GM23338 (cell line): ENCODE data around the gene CDC45. TPM values are rescaled to one million over a fixed set of nuclear protein-coding genes. Genes with fewer than 3 reads are reported as not detected.
A peak's percentile ranks its signal among the peaks of the same experiment; 100 is the strongest.

Experiments used
- ATAC-seq: fragments of 200-7000 bp; cut with Tn5 transposase; 3 replicates; pipeline ENCODE4 v1.9.1; 2020
- DNase-seq: peaks from one replicate; pipeline ENCODE4 v3.0.0-alpha.2; 2015; ENCODE audit warnings: low spot score
- H2AFZ ChIP-seq: fragments of 200-600 bp; sonication (generic); 2 replicates; pipeline ENCODE4 v1.8.0; 2016; ENCODE audit warnings: antibody characterized with exemption, mild to moderate bottlenecking, moderate library complexity
- H3F3A ChIP-seq: fragments of 200-600 bp; sonication (generic); replicated peaks from 2 replicates; pipeline ENCODE4 v1.8.0; 2017; ENCODE audit warnings: antibody characterized with exemption, mixed run types, low read depth
- H3K27ac ChIP-seq: fragments of 200-600 bp; sonication (generic); 2 replicates; pipeline ENCODE4 v1.6.1; 2016; ENCODE audit warnings: low read depth
- H3K27me3 ChIP-seq: fragments of 200-600 bp; sonication (generic); 2 replicates; pipeline ENCODE4 v1.8.0; 2016; ENCODE audit warnings: mild to moderate bottlenecking, mixed run types, moderate library complexity; ENCODE audit not compliant: insufficient read depth
- H3K36me3 ChIP-seq: fragments of 200-600 bp; sonication (generic); 2 replicates; pipeline ENCODE4 v1.8.0; 2016; ENCODE audit warnings: mild to moderate bottlenecking; ENCODE audit not compliant: insufficient read depth
- H3K4me1 ChIP-seq: fragments of 200-600 bp; sonication (generic); 2 replicates; pipeline ENCODE4 v1.8.0; 2016; ENCODE audit warnings: mild to moderate bottlenecking, moderate library complexity; ENCODE audit not compliant: insufficient read depth
- H3K4me2 ChIP-seq: fragments of 200-600 bp; sonication (generic); 2 replicates; pipeline ENCODE4 v1.7.1; 2017; ENCODE audit warnings: mixed run types
- H3K4me3 ChIP-seq: fragments of 200-600 bp; sonication (generic); 2 replicates; pipeline ENCODE4 v1.6.1; 2016; ENCODE audit warnings: mixed run types
- H3K79me2 ChIP-seq: fragments of 200-600 bp; sonication (generic); replicated peaks from 2 replicates; pipeline ENCODE4 v1.8.0; 2017; ENCODE audit warnings: mild to moderate bottlenecking; ENCODE audit not compliant: insufficient read depth
- H3K9me2 ChIP-seq: fragments of 200-600 bp; sonication (generic); 2 replicates; pipeline ENCODE4 v1.8.0; 2017; ENCODE audit not compliant: insufficient read depth
- H4K20me1 ChIP-seq: fragments of 200-600 bp; sonication (generic); replicated peaks from 2 replicates; pipeline ENCODE4 v1.8.0; 2017; ENCODE audit warnings: mild to moderate bottlenecking; ENCODE audit not compliant: insufficient read depth
- H3K27ac Mint-ChIP-seq: 2 replicates; pipeline ENCODE4 v1.8.0; 2020; ENCODE audit warnings: inconsistent platforms, mild to moderate bottlenecking, moderate library complexity, mixed read lengths
- H3K27me3 Mint-ChIP-seq: 3 replicates; pipeline ENCODE4 v1.8.0; 2022; ENCODE audit warnings: low read depth, mild to moderate bottlenecking, moderate library complexity, mixed read lengths, inconsistent platforms; ENCODE audit not compliant: insufficient read depth, poor library complexity
- H3K36me3 Mint-ChIP-seq: 3 replicates; pipeline ENCODE4 v1.8.0; 2021; ENCODE audit warnings: low read depth, mild to moderate bottlenecking, inconsistent platforms, moderate library complexity, mixed read lengths
- H3K4me1 Mint-ChIP-seq: 3 replicates; pipeline ENCODE4 v1.8.0; 2020; ENCODE audit warnings: mild to moderate bottlenecking, inconsistent platforms, mixed read lengths
- H3K4me3 Mint-ChIP-seq: 3 replicates; pipeline ENCODE4 v1.8.0; 2021; ENCODE audit warnings: moderate library complexity, mild to moderate bottlenecking, inconsistent platforms, mixed read lengths
- H3K9me3 Mint-ChIP-seq: 3 replicates; pipeline ENCODE4 v1.8.0; 2020; ENCODE audit warnings: moderate library complexity, mild to moderate bottlenecking, inconsistent platforms, mixed read lengths
- CREB1 ChIP-seq: fragments of 250-450 bp; sonication (Bioruptor Pico); IDR thresholded peaks from 2 replicates; pipeline ENCODE4 v1.5.0; 2020; ENCODE audit warnings: low read depth, mild to moderate bottlenecking, moderate library complexity
- EZH2 ChIP-seq: fragments of 200-600 bp; sonication (generic); IDR thresholded peaks from one replicate; pipeline ENCODE4 v1.8.0; 2017; ENCODE audit warnings: antibody characterized with exemption, mild to moderate bottlenecking, low read depth; ENCODE audit not compliant: unreplicated experiment
- EZH2phosphoT487 ChIP-seq: fragments of 200-600 bp; sonication (generic); IDR thresholded peaks from one replicate; pipeline ENCODE4 v1.8.1; 2018; ENCODE audit warnings: antibody characterized with exemption; ENCODE audit not compliant: unreplicated experiment
- JUNB ChIP-seq: IDR thresholded peaks from one replicate; pipeline ENCODE4 v1.6.1; 2016; ENCODE audit warnings: antibody characterized with exemption; ENCODE audit not compliant: unreplicated experiment
- NANOG ChIP-seq: IDR thresholded peaks from 2 replicates; pipeline ENCODE4 v1.6.1; 2016; ENCODE audit warnings: antibody characterized with exemption, borderline replicate concordance
- POLR2AphosphoS5 ChIP-seq: IDR thresholded peaks from 2 replicates; pipeline ENCODE4 v1.6.1; 2016; ENCODE audit warnings: antibody characterized with exemption, low read depth
- STAT1 ChIP-seq: IDR thresholded peaks from one replicate; pipeline ENCODE4 v1.6.1; 2016; ENCODE audit warnings: antibody characterized with exemption; ENCODE audit not compliant: unreplicated experiment
- ZNF114 ChIP-seq: fragments of 250-450 bp; sonication (Bioruptor Pico); IDR thresholded peaks from 2 replicates; pipeline ENCODE4 v1.5.0; 2020; ENCODE audit warnings: mild to moderate bottlenecking, moderate library complexity
- ZNF331 ChIP-seq: fragments of 250-450 bp; sonication (Bioruptor Pico); IDR thresholded peaks from 2 replicates; pipeline ENCODE4 v1.5.0; 2020; ENCODE audit warnings: low read depth, mild to moderate bottlenecking, moderate library complexity
- polyA plus RNA-seq: library from polyadenylated mRNA; unstranded; fragments of >200 nt; fragmentation: Nextera tagmentation; extraction: Ambion mirVana; gene quantifications from 2 replicates; pipeline ENCODE4 v1.2.1, GENCODE V29; 2016
- total RNA-seq: library from RNA; depleted of rRNA; stranded (reverse); fragments of >200 nt; shearing (Covaris generic); gene quantifications from 2 replicates; pipeline ENCODE4 v1.2.3, GENCODE V29; 2014
- TF ChIP-seq, protein P1 (sequence below): fragments of 250-450 bp; sonication (Bioruptor Pico); IDR thresholded peaks from 2 replicates; pipeline ENCODE4 v1.5.0; 2020; ENCODE audit warnings: mild to moderate bottlenecking, moderate library complexity
- TF ChIP-seq, protein P2 (sequence below): IDR thresholded peaks from 2 replicates; pipeline ENCODE4 v1.6.1; 2016; ENCODE audit warnings: antibody characterized with exemption
- TF ChIP-seq, protein P3 (sequence below), 2 experiments: fragments of 200-600 bp in 1 of 2; sonication (generic) in 1 of 2; conservative IDR thresholded peaks; 2 replicates each; pipeline versions ENCODE4 v1.5.1 to v1.6.1; 2016 to 2017; ENCODE audit warnings: antibody characterized with exemption in 2 of 2, low read depth in 2 of 2, mild to moderate bottlenecking in 2 of 2, moderate library complexity in 1 of 2
- TF ChIP-seq, protein P4 (sequence below): IDR thresholded peaks from one replicate; pipeline ENCODE4 v1.6.1; 2018; ENCODE audit warnings: antibody characterized with exemption; ENCODE audit not compliant: unreplicated experiment

The CDC45 gene
- total and polyA plus RNA-seq, 2 experiments from 2014 or later, result 29.0 to 30.3 TPM

DNA sequence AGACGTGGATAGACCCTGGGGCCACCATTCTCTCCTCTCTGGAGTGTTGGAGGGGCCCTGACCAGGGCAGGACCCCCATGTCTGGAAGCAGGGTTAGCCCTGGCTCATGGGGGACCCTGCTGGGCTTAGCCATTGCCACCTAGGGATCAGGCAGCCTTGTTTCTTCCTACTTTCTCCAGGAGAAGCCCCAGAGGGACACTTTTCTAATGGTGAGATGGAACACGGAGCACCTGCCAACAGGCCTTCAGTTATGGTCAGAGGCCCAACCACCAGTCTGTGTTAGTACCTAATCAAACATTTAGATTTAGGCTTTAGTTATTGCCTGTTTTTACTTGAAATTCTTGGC is 30.3 kb upstream of the CDC45 start:
- no peak overlapping the region for H3K4me2 ChIP-seq
- Mint-ChIP-seq H3K9me3 (no peaks in the 10 kb centered on the region; the same call in 2 of the 3 replicates), H3K4me1 (peaks cover 17% of the 10 kb centered on the region), H3K36me3 (peaks cover 62% of the 10 kb centered on the region), H3K27ac (no peak overlapping the region), H3K27me3 (peaks cover 10% of the 10 kb centered on the region), H3K4me3 (peak overlapping the region; percentile 29; the same call in 1 of the 3 replicates)
- peaks cover 12% of the 10 kb centered on the region; the same call in 1 of the 2 replicates for H3K4me1 ChIP-seq
- peaks cover 11% of the 10 kb centered on the region; the same call in 1 of the 2 replicates for H3F3A ChIP-seq
- no peak overlapping the region for H3K4me3 ChIP-seq
- H2AFZ ChIP-seq, result no peak overlapping the region
- H4K20me1 ChIP-seq, result peaks cover 35% of the 10 kb centered on the region
- ATAC-seq (no peak), DNase-seq (no peak)
- peaks cover 8% of the 10 kb centered on the region for H3K27me3 ChIP-seq
- H3K36me3 ChIP-seq, result peaks cover 12% of the 10 kb centered on the region
- H3K9me2 ChIP-seq, result no peaks in the 10 kb centered on the region
- H3K27ac ChIP-seq, result no peak overlapping the region; the same call in 1 of the 2 replicates
- TF ChIP-seq NANOG (no peak), ZNF331 (no peak), JUNB (no peak), ZNF114 (no peak), POLR2AphosphoS5 (no peak), CREB1 (CRISPR knock-in tag) (no peak), EZH2phosphoT487 (no peak), EZH2 (no peak), STAT1 (no peak)
- TF ChIP-seq, protein P1, sequence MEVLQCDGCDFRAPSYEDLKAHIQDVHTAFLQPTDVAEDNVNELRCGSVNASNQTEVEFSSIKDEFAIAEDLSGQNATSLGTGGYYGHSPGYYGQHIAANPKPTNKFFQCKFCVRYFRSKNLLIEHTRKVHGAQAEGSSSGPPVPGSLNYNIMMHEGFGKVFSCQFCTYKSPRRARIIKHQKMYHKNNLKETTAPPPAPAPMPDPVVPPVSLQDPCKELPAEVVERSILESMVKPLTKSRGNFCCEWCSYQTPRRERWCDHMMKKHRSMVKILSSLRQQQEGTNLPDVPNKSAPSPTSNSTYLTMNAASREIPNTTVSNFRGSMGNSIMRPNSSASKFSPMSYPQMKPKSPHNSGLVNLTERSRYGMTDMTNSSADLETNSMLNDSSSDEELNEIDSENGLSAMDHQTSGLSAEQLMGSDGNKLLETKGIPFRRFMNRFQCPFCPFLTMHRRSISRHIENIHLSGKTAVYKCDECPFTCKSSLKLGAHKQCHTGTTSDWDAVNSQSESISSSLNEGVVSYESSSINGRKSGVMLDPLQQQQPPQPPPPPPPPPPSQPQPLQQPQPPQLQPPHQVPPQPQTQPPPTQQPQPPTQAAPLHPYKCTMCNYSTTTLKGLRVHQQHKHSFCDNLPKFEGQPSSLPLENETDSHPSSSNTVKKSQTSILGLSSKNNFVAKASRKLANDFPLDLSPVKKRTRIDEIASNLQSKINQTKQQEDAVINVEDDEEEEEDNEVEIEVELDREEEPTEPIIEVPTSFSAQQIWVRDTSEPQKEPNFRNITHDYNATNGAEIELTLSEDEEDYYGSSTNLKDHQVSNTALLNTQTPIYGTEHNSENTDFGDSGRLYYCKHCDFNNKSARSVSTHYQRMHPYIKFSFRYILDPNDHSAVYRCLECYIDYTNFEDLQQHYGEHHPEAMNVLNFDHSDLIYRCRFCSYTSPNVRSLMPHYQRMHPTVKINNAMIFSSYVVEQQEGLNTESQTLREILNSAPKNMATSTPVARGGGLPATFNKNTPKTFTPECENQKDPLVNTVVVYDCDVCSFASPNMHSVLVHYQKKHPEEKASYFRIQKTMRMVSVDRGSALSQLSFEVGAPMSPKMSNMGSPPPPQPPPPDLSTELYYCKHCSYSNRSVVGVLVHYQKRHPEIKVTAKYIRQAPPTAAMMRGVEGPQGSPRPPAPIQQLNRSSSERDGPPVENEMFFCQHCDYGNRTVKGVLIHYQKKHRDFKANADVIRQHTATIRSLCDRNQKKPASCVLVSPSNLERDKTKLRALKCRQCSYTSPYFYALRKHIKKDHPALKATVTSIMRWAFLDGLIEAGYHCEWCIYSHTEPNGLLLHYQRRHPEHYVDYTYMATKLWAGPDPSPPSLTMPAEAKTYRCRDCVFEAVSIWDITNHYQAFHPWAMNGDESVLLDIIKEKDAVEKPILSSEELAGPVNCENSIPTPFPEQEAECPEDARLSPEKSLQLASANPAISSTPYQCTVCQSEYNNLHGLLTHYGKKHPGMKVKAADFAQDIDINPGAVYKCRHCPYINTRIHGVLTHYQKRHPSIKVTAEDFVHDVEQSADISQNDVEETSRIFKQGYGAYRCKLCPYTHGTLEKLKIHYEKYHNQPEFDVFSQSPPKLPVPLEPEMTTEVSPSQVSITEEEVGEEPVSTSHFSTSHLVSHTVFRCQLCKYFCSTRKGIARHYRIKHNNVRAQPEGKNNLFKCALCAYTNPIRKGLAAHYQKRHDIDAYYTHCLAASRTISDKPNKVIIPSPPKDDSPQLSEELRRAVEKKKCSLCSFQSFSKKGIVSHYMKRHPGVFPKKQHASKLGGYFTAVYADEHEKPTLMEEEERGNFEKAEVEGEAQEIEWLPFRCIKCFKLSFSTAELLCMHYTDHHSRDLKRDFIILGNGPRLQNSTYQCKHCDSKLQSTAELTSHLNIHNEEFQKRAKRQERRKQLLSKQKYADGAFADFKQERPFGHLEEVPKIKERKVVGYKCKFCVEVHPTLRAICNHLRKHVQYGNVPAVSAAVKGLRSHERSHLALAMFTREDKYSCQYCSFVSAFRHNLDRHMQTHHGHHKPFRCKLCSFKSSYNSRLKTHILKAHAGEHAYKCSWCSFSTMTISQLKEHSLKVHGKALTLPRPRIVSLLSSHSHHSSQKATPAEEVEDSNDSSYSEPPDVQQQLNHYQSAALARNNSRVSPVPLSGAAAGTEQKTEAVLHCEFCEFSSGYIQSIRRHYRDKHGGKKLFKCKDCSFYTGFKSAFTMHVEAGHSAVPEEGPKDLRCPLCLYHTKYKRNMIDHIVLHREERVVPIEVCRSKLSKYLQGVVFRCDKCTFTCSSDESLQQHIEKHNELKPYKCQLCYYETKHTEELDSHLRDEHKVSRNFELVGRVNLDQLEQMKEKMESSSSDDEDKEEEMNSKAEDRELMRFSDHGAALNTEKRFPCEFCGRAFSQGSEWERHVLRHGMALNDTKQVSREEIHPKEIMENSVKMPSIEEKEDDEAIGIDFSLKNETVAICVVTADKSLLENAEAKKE (CRISPR knock-in tag), result no peak
- TF ChIP-seq, protein P2, sequence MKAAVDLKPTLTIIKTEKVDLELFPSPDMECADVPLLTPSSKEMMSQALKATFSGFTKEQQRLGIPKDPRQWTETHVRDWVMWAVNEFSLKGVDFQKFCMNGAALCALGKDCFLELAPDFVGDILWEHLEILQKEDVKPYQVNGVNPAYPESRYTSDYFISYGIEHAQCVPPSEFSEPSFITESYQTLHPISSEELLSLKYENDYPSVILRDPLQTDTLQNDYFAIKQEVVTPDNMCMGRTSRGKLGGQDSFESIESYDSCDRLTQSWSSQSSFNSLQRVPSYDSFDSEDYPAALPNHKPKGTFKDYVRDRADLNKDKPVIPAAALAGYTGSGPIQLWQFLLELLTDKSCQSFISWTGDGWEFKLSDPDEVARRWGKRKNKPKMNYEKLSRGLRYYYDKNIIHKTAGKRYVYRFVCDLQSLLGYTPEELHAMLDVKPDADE, result no peak
- TF ChIP-seq, protein P3, sequence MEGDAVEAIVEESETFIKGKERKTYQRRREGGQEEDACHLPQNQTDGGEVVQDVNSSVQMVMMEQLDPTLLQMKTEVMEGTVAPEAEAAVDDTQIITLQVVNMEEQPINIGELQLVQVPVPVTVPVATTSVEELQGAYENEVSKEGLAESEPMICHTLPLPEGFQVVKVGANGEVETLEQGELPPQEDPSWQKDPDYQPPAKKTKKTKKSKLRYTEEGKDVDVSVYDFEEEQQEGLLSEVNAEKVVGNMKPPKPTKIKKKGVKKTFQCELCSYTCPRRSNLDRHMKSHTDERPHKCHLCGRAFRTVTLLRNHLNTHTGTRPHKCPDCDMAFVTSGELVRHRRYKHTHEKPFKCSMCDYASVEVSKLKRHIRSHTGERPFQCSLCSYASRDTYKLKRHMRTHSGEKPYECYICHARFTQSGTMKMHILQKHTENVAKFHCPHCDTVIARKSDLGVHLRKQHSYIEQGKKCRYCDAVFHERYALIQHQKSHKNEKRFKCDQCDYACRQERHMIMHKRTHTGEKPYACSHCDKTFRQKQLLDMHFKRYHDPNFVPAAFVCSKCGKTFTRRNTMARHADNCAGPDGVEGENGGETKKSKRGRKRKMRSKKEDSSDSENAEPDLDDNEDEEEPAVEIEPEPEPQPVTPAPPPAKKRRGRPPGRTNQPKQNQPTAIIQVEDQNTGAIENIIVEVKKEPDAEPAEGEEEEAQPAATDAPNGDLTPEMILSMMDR (conservative IDR thresholded peaks at IDR 0.05; ENCODE audit: low read depth in 2 of 2), result no peak
- TF ChIP-seq, protein P4, sequence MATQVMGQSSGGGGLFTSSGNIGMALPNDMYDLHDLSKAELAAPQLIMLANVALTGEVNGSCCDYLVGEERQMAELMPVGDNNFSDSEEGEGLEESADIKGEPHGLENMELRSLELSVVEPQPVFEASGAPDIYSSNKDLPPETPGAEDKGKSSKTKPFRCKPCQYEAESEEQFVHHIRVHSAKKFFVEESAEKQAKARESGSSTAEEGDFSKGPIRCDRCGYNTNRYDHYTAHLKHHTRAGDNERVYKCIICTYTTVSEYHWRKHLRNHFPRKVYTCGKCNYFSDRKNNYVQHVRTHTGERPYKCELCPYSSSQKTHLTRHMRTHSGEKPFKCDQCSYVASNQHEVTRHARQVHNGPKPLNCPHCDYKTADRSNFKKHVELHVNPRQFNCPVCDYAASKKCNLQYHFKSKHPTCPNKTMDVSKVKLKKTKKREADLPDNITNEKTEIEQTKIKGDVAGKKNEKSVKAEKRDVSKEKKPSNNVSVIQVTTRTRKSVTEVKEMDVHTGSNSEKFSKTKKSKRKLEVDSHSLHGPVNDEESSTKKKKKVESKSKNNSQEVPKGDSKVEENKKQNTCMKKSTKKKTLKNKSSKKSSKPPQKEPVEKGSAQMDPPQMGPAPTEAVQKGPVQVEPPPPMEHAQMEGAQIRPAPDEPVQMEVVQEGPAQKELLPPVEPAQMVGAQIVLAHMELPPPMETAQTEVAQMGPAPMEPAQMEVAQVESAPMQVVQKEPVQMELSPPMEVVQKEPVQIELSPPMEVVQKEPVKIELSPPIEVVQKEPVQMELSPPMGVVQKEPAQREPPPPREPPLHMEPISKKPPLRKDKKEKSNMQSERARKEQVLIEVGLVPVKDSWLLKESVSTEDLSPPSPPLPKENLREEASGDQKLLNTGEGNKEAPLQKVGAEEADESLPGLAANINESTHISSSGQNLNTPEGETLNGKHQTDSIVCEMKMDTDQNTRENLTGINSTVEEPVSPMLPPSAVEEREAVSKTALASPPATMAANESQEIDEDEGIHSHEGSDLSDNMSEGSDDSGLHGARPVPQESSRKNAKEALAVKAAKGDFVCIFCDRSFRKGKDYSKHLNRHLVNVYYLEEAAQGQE, result no peak
- H3K79me2 ChIP-seq, result peaks cover 24% of the 10 kb centered on the region
